Measurements from ENCODE around the gene ATP10A. TPM values are rescaled to one million over a fixed set of nuclear protein-coding genes. Genes with fewer than 3 reads are reported as not detected.

ATP10A gene
- total RNA-seq, 1 donor, result 1.3 TPM

GRCh38 chr15:25686780-25687179, 176.3 kb downstream of the ATP10A start:
- no peak for DNase-seq (ENCODE audit: low read depth)
- TF ChIP-seq CTCF (IDR thresholded peaks at IDR 0.05; ENCODE audit: insufficient read depth, low read depth, low read length), result no peak
- H3K4me3 ChIP-seq (ENCODE audit: low read depth, low read length), result no peak overlapping the region

GRCh38 chr15:25684521-25685431, 178.4 kb downstream of the ATP10A start:
- peak; percentile 14 for DNase-seq (ENCODE audit: low read depth)
- no peak for TF ChIP-seq CTCF (IDR thresholded peaks at IDR 0.05; ENCODE audit: insufficient read depth, low read depth, low read length)
- no peak overlapping the region for H3K4me3 ChIP-seq (ENCODE audit: low read depth, low read length)

GRCh38 chr15:25683911-25684310, 179.2 kb downstream of the ATP10A start:
- H3K4me3 ChIP-seq (ENCODE audit: low read depth, low read length), result no peak overlapping the region
- TF ChIP-seq CTCF (IDR thresholded peaks at IDR 0.05; ENCODE audit: insufficient read depth, low read depth, low read length), result no peak
- no peak for DNase-seq (ENCODE audit: low read depth)

- no peak for TF ChIP-seq CTCF (IDR thresholded peaks at IDR 0.05; ENCODE audit: insufficient read depth, low read depth, low read length)
- DNase-seq (ENCODE audit: low read depth), result no peak
- H3K4me3 ChIP-seq (ENCODE audit: low read depth, low read length), result no peak overlapping the region
These were observed 179.7 kb downstream of the ATP10A start for GRCh38 chr15:25683415-25683814.

- TF ChIP-seq CTCF (IDR thresholded peaks at IDR 0.05; ENCODE audit: insufficient read depth, low read depth, low read length), result no peak
- DNase-seq (ENCODE audit: low read depth), result no peak
- no peak overlapping the region for H3K4me3 ChIP-seq (ENCODE audit: low read depth, low read length)
These were observed 180.8 kb downstream of the ATP10A start for GRCh38 chr15:25682340-25682739.

- DNase-seq (ENCODE audit: low read depth), result no peak
- H3K4me3 ChIP-seq (ENCODE audit: low read depth, low read length), result no peak overlapping the region
- TF ChIP-seq CTCF (IDR thresholded peaks at IDR 0.05; ENCODE audit: insufficient read depth, low read depth, low read length), result no peak
These were observed 182.5 kb downstream of the ATP10A start for GRCh38 chr15:25680686-25681025.

All from fibroblast of villous mesenchyme (primary cell).